Measurements from ENCODE around the gene DROSHA.

DROSHA gene

GRCh38 chr5:31413030-31413812 is 118.7 kb downstream of the DROSHA start:
- TF ChIP-seq REST (IDR thresholded peaks at IDR 0.05; ENCODE audit: insufficient read depth in 1 of 2, low read depth in 2 of 2, low read length in 2 of 2) (no peak), TAF1 (IDR thresholded peaks at IDR 0.05; ENCODE audit: borderline replicate concordance, insufficient read depth, low read length) (no peak), POLR2AphosphoS5 (IDR thresholded peaks at IDR 0.05; ENCODE audit: low read depth, low read length) (no peak), SIN3A (IDR thresholded peaks at IDR 0.05; ENCODE audit: borderline replicate concordance, insufficient read depth, low read length) (no peak), FOXP2 (optimal IDR thresholded peaks at IDR 0.05; ENCODE audit: borderline replicate concordance, extremely low read depth, extremely low read length, insufficient read depth) (no peak)

GRCh38 chr5:31412324-31412723 is 119.6 kb downstream of the DROSHA start:
- TF ChIP-seq FOXP2 (optimal IDR thresholded peaks at IDR 0.05; ENCODE audit: borderline replicate concordance, extremely low read depth, extremely low read length, insufficient read depth), result no peak

GRCh38 chr5:31410089-31410488 is 121.8 kb downstream of the DROSHA start:
- no peak for TF ChIP-seq TAF1 (IDR thresholded peaks at IDR 0.05; ENCODE audit: borderline replicate concordance, insufficient read depth, low read length)
- TF ChIP-seq REST (IDR thresholded peaks at IDR 0.05; ENCODE audit: insufficient read depth in 1 of 2, low read depth in 2 of 2, low read length in 2 of 2), result no peak
- no peak for TF ChIP-seq SIN3A (IDR thresholded peaks at IDR 0.05; ENCODE audit: borderline replicate concordance, insufficient read depth, low read length)
- no peak for TF ChIP-seq FOXP2 (optimal IDR thresholded peaks at IDR 0.05; ENCODE audit: borderline replicate concordance, extremely low read depth, extremely low read length, insufficient read depth)
- no peak for TF ChIP-seq POLR2AphosphoS5 (IDR thresholded peaks at IDR 0.05; ENCODE audit: low read depth, low read length)

- TF ChIP-seq TAF1 (IDR thresholded peaks at IDR 0.05; ENCODE audit: borderline replicate concordance, insufficient read depth, low read length) (no peak), REST (IDR thresholded peaks at IDR 0.05; ENCODE audit: insufficient read depth in 1 of 2, low read depth in 2 of 2, low read length in 2 of 2) (no peak), FOXP2 (optimal IDR thresholded peaks at IDR 0.05; ENCODE audit: borderline replicate concordance, extremely low read depth, extremely low read length, insufficient read depth) (no peak), SIN3A (IDR thresholded peaks at IDR 0.05; ENCODE audit: borderline replicate concordance, insufficient read depth, low read length) (no peak)
Observed at GRCh38 chr5:31408814-31409213, 123.1 kb downstream of the DROSHA start.

- no peak for TF ChIP-seq SIN3A (IDR thresholded peaks at IDR 0.05; ENCODE audit: borderline replicate concordance, insufficient read depth, low read length)
- TF ChIP-seq REST (IDR thresholded peaks at IDR 0.05; ENCODE audit: insufficient read depth in 1 of 2, low read depth in 2 of 2, low read length in 2 of 2), result no peak
- TF ChIP-seq POLR2AphosphoS5 (IDR thresholded peaks at IDR 0.05; ENCODE audit: low read depth, low read length), result no peak
- TF ChIP-seq TAF1 (IDR thresholded peaks at IDR 0.05; ENCODE audit: borderline replicate concordance, insufficient read depth, low read length), result no peak
- TF ChIP-seq FOXP2 (optimal IDR thresholded peaks at IDR 0.05; ENCODE audit: borderline replicate concordance, extremely low read depth, extremely low read length, insufficient read depth), result no peak
Observed at GRCh38 chr5:31407921-31408693, 123.8 kb downstream of the DROSHA start.
